GM12878 (cell line): ENCODE measurements around the gene GIMAP7. TPM values are rescaled to one million over a fixed set of nuclear protein-coding genes. Genes with fewer than 3 reads are reported as not detected.

Source experiments
- ATAC-seq: fragments of 200-7000 bp; cut with Tn5 transposase; 3 replicates; pipeline ENCODE4 v1.9.1; 2020; ENCODE audit warnings: mild to moderate bottlenecking, moderate library complexity
- BruUV-seq: library from RNA; stranded (reverse); fragments of 400-500 nt; replicated peaks from 2 replicates; lab custom pipeline; 2021; lab: Mats Ljungman, UMichigan
- CTCF ChIA-PET: fragments of 300-600 bp; sonication (Branson Sonifier 250); formaldehyde crosslinking; extraction: SDS; loops from one replicate; lab custom pipeline; 2021; ENCODE audit warnings: inconsistent platforms; lab: Yijun Ruan, JAX
- POLR2A ChIA-PET: fragments of 350-600 bp; formaldehyde crosslinking; extraction: SDS; loops from one replicate; lab custom pipeline; 2021; ENCODE audit warnings: inconsistent platforms; lab: Charles Lee
- RAD21 ChIA-PET: fragments of 300-600 bp; sonication (Branson Sonifier 250); formaldehyde crosslinking; loops from one replicate; lab custom pipeline; 2023; ENCODE audit warnings: antibody characterized with exemption; ENCODE audit not compliant: unreplicated experiment; lab: Charles Lee
- SMC1A ChIA-PET: fragments of 300-600 bp; sonication (Branson Sonifier 250); formaldehyde crosslinking; loops from one replicate; lab custom pipeline; 2023; ENCODE audit not compliant: unreplicated experiment, uncharacterized antibody; lab: Charles Lee
- DNase-seq: peaks from one replicate; pipeline ENCODE4 v3.0.0-alpha.2; 2011; ENCODE audit warnings: low read depth, low spot score
- FAIRE-seq: peaks from 3 replicates; lab custom pipeline; 2011; peaks lifted over from hg19 to GRCh38; lab: Jason Lieb, UNC
- H2AFZ ChIP-seq: 2 replicates; pipeline ENCODE4 v1.6.0; 2011; ENCODE audit warnings: low read depth, low read length, control low read depth; ENCODE audit not compliant: control insufficient read depth
- H3K27ac ChIP-seq: 2 replicates; pipeline ENCODE4 v1.5.1; 2011; ENCODE audit warnings: control low read depth; ENCODE audit not compliant: control insufficient read depth, insufficient read depth
- H3K27me3 ChIP-seq, 2 experiments: replicated peaks in 1 of 2; 2 replicates each; pipeline versions ENCODE4 v1.6.0 to v1.6.1; 2011; ENCODE audit warnings: low read length in 1 of 2; ENCODE audit not compliant: control insufficient read depth in 2 of 2, insufficient read depth in 2 of 2
- H3K36me3 ChIP-seq, 2 experiments: 2 replicates each; pipeline ENCODE4 v1.5.1; 2011; ENCODE audit warnings: low read length in 1 of 2; ENCODE audit not compliant: control insufficient read depth in 2 of 2, insufficient read depth in 2 of 2
- H3K4me1 ChIP-seq: 2 replicates; pipeline ENCODE4 v1.6.1; 2011; ENCODE audit warnings: mild to moderate bottlenecking, low read length, moderate library complexity, mixed read lengths; ENCODE audit not compliant: control insufficient read depth, insufficient read depth
- H3K4me2 ChIP-seq: 2 replicates; pipeline ENCODE4 v1.6.0; 2011; ENCODE audit warnings: control low read depth; ENCODE audit not compliant: control insufficient read depth, insufficient read depth
- H3K4me3 ChIP-seq: fragments of 200-600 bp; sonication (generic); 2 replicates; pipeline ENCODE4 v1.5.1; 2016
- H3K79me2 ChIP-seq: 2 replicates; pipeline ENCODE4 v1.6.0; 2011; ENCODE audit warnings: low read length; ENCODE audit not compliant: control insufficient read depth, insufficient read depth
- H3K9ac ChIP-seq: 2 replicates; pipeline ENCODE4 v1.8.0; 2011; ENCODE audit warnings: low read length, control low read depth, mixed read lengths; ENCODE audit not compliant: control insufficient read depth, insufficient read depth
- H3K9me3 ChIP-seq: replicated peaks from 3 replicates; pipeline ENCODE4 v1.5.1; 2011; ENCODE audit warnings: mild to moderate bottlenecking, low read length; ENCODE audit not compliant: control insufficient read depth, insufficient read depth
- H4K20me1 ChIP-seq: 2 replicates; pipeline ENCODE4 v1.6.0; 2011; ENCODE audit not compliant: control insufficient read depth, insufficient read depth
- CHD2 ChIP-seq: IDR thresholded peaks from 2 replicates; pipeline ENCODE4 v1.6.1; 2011; ENCODE audit warnings: low read depth, low read length, improper control_type of control experiment, borderline replicate concordance
- HSF1 ChIP-seq: fragments of 150-350 bp; IDR thresholded peaks from 2 replicates; pipeline ENCODE4 v1.6.1; 2014; ENCODE audit warnings: mild to moderate bottlenecking, low read depth, low read length
- IRF4 ChIP-seq: IDR thresholded peaks from 2 replicates; pipeline ENCODE4 v1.6.1; 2011; ENCODE audit warnings: low read depth, low read length
- LARP7 ChIP-seq: fragments of 450-650 bp; IDR thresholded peaks from 2 replicates; pipeline ENCODE4 v1.6.1; 2017; ENCODE audit warnings: mild to moderate bottlenecking
- MYC ChIP-seq: IDR thresholded peaks from 2 replicates; pipeline ENCODE4 v1.6.1; 2011; ENCODE audit warnings: mild to moderate bottlenecking, low read length, moderate library complexity, inconsistent platforms; ENCODE audit not compliant: insufficient read depth, insufficient replicate concordance, insufficient read length, severe bottlenecking
- NBN ChIP-seq: fragments of 450-650 bp; IDR thresholded peaks from 2 replicates; pipeline ENCODE4 v1.6.1; 2016
- NFYB ChIP-seq: IDR thresholded peaks from 2 replicates; pipeline ENCODE4 v1.6.1; 2011; ENCODE audit warnings: low read depth, mild to moderate bottlenecking, low read length, improper control_type of control experiment, moderate library complexity; ENCODE audit not compliant: insufficient read depth
- PKNOX1 ChIP-seq: fragments of 450-650 bp; IDR thresholded peaks from 2 replicates; pipeline ENCODE4 v1.6.1; 2016; ENCODE audit warnings: mild to moderate bottlenecking
- POLR2AphosphoS2 ChIP-seq: IDR thresholded peaks from 2 replicates; pipeline ENCODE4 v1.6.1; 2011; ENCODE audit warnings: low read depth, mild to moderate bottlenecking, low read length, improper control_type of control experiment, moderate library complexity
- RAD51 ChIP-seq: fragments of 450-650 bp; IDR thresholded peaks from 2 replicates; pipeline ENCODE4 v1.6.1; 2016; ENCODE audit warnings: moderate library complexity, mild to moderate bottlenecking, inconsistent platforms
- SMAD5 ChIP-seq: IDR thresholded peaks from 2 replicates; pipeline ENCODE4 v1.6.1; 2016; ENCODE audit warnings: antibody characterized with exemption, low read depth
- SMC3 ChIP-seq: IDR thresholded peaks from 2 replicates; pipeline ENCODE4 v1.6.1; 2011; ENCODE audit warnings: low read length, improper control_type of control experiment, borderline replicate concordance
- SPI1 ChIP-seq: IDR thresholded peaks from 2 replicates; pipeline ENCODE4 v1.6.1; 2011; ENCODE audit warnings: low read depth, mild to moderate bottlenecking, low read length, moderate library complexity, borderline replicate concordance; ENCODE audit not compliant: insufficient read depth
- SRF ChIP-seq, 2 experiments: IDR thresholded peaks; 2 replicates each; pipeline ENCODE4 v1.6.1; 2011; ENCODE audit warnings: low read depth in 2 of 2, low read length in 2 of 2, mild to moderate bottlenecking in 1 of 2, moderate library complexity in 1 of 2
- ZBTB11 ChIP-seq: fragments of 450-650 bp; formaldehyde crosslinking; IDR thresholded peaks from 2 replicates; pipeline ENCODE4 v1.5.0; 2022; ENCODE audit warnings: mild to moderate bottlenecking, missing genetic modification characterization
- WGBS: methylation state at CpG from one replicate; pipeline ENCODE4 v1.1.6; 2016; ENCODE audit warnings: low lambda C conversion rate; ENCODE audit not compliant: insufficient replicate concordance, insufficient coverage; ENCODE audit errors: missing lambda C conversion rate; 5-methylcytosine and 5-hydroxymethylcytosine counted together
- in situ Hi-C: fragments of 300-500 bp; cut with MboI; formaldehyde crosslinking; loops from 9 replicates; pipeline ENCODE4 v1.14.3; 2018; ENCODE audit warnings: mixed read lengths
- intact Hi-C: fragments of 100-400 bp; cut with micrococcal nuclease; formaldehyde crosslinking; loops from one replicate; pipeline ENCODE4 v1.14.2; 2022; ENCODE audit not compliant: unreplicated experiment
- polyA plus RNA-seq, 11 experiments: library from polyadenylated mRNA; depleted of rRNA in 4 of 11; unstranded in 6 of 11; stranded (reverse) in 5 of 11; fragments of >200 nt; fragmentation: Nextera tagmentation in 4 of 11; fragmentation: Illumina TruSeq in 1 of 11; extraction: Ambion mirVana in 4 of 11; extraction: Trizol in 1 of 11; gene quantifications; 1 replicate in 1 of 11; 2 replicates in 10 of 11; pipeline versions ENCODE4 v1.2.1 to v1.2.3, GENCODE V29; 2011 to 2016; ENCODE audit warnings: inconsistent platforms in 2 of 11, missing spikeins in 2 of 11, low read depth in 1 of 11
- total RNA-seq, 4 experiments: library from RNA; depleted of rRNA in 3 of 4; stranded (reverse); fragments of >200 nt in 3 of 4; fragmentation: Illumina TruSeq in 1 of 4; extraction: Trizol in 1 of 4; gene quantifications; 2 replicates each; pipeline versions ENCODE4 v1.2.1 to v1.2.3, GENCODE V29; 2013 to 2021

Gene GIMAP7
- total and polyA plus RNA-seq, 10 of the 15 experiments (the other 5 are each of a cell fraction or from before 2014, with no cell fraction given) = 2.7 to 16.6 (median 5.4) TPM

- Histone ChIP-seq H3K27me3 (no peaks in the 10 kb centered on the region), H3K9ac (no peak overlapping the region), H3K27ac (no peak overlapping the region)
- WGBS = 67% methylated on average over 4 of the region's 4 CpGs
- POLR2A ChIA-PET = no interaction called here
- no peak for TF ChIP-seq RAD51
- TF ChIP-seq SPI1 = no peak
- TF ChIP-seq PKNOX1 = no peak
- no peak for TF ChIP-seq ZBTB11
- TF ChIP-seq SMC3 = no peak
- TF ChIP-seq NBN = no peak
- TF ChIP-seq SRF (IDR thresholded peaks at IDR 0.05; ENCODE audit: low read depth in 2 of 2, low read length in 2 of 2) = no peak
- TF ChIP-seq POLR2AphosphoS2 = no peak
- TF ChIP-seq IRF4 = no peak
- TF ChIP-seq CHD2 = no peak
- no peak for TF ChIP-seq MYC
- no peak for TF ChIP-seq LARP7
- no peak for TF ChIP-seq HSF1
- no peak for TF ChIP-seq NFYB
- TF ChIP-seq SMAD5 = no peak
- TF ChIP-seq, all 136 proteins: peak for 0
- H4K20me1 ChIP-seq = no peaks in the 10 kb centered on the region
- H3K4me2 ChIP-seq = no peak overlapping the region
- FAIRE-seq = no peak
- H3K4me1 ChIP-seq = no peaks in the 10 kb centered on the region
- ChIA-PET SMC1A (no interaction called here), RAD21 (interaction anchor here (1.8 kb wide), 1 partner anchor 178 kb away, joined by 4 read pairs; the partner anchor contains the start of gene GIMAP2), CTCF (interaction anchor here (0.7 kb wide), 1 partner anchor 247 kb away, joined by 6 read pairs; no protein-coding TSS in a partner anchor)
- H2AFZ ChIP-seq = no peak overlapping the region
- H3K4me3 ChIP-seq = no peak overlapping the region
- intact Hi-C loops (no loop called here), in situ Hi-C loops (no loop called here)
- no peaks in the 10 kb centered on the region for H3K79me2 ChIP-seq
- no TSS peak for BruUV-seq
- H3K9me3 ChIP-seq = no peaks in the 10 kb centered on the region; the same call in 2 of the 3 replicates
- no peak for DNase-seq
- ATAC-seq = no peak
- no peaks in the 10 kb centered on the region for H3K36me3 ChIP-seq
These were observed 6.6 kb upstream of the GIMAP7 start for GRCh38 chr7:150507947-150508602.
